MCF 10A (cell line): Measurements from ENCODE around the gene CYTH1. TPM values are rescaled to one million over a fixed set of nuclear protein-coding genes. Genes with fewer than 3 reads are reported as not detected.
"Not testable (repeated sequence)": the region's sequence is repeated elsewhere in the genome, so short reads cannot be mapped to it uniquely, and the experiment has no call there.

Experiments used
- BruUV-seq: library from RNA; stranded (reverse); fragments of 400-500 nt; replicated peaks from 2 replicates; lab custom pipeline; 2021; lab: Mats Ljungman, UMichigan
- CTCF ChIA-PET: fragments of 300-600 bp; sonication (Branson Sonifier 250); formaldehyde crosslinking; extraction: SDS; loops from one replicate; lab custom pipeline; 2021; ENCODE audit warnings: antibody characterized with exemption, inconsistent platforms; lab: Yijun Ruan, JAX
- POLR2A ChIA-PET: fragments of 300-600, 350-650 bp; sonication (Branson Sonifier 250); formaldehyde crosslinking; extraction: SDS; loops from one replicate; lab custom pipeline; 2020; ENCODE audit warnings: antibody characterized with exemption, inconsistent platforms; lab: Yijun Ruan, JAX
- DNase-seq: peaks from one replicate; pipeline ENCODE4 v3.0.0-alpha.2; 2018; ENCODE audit not compliant: unreplicated experiment
- H3K27ac Mint-ChIP-seq: one replicate; pipeline ENCODE4 v1.8.0; 2022; ENCODE audit warnings: mild to moderate bottlenecking, low read depth, mixed read lengths; ENCODE audit not compliant: unreplicated experiment
- H3K27me3 Mint-ChIP-seq: one replicate; pipeline ENCODE4 v1.8.0; 2022; ENCODE audit warnings: mixed read lengths; ENCODE audit not compliant: insufficient read depth, unreplicated experiment
- H3K36me3 Mint-ChIP-seq: one replicate; pipeline ENCODE4 v1.8.0; 2022; ENCODE audit warnings: mild to moderate bottlenecking, moderate library complexity, mixed read lengths; ENCODE audit not compliant: insufficient read depth, unreplicated experiment
- H3K4me1 Mint-ChIP-seq: one replicate; pipeline ENCODE4 v1.8.0; 2022; ENCODE audit warnings: mixed read lengths; ENCODE audit not compliant: insufficient read depth, unreplicated experiment
- H3K4me3 Mint-ChIP-seq: one replicate; pipeline ENCODE4 v1.8.0; 2022; ENCODE audit warnings: mild to moderate bottlenecking, moderate library complexity, mixed read lengths; ENCODE audit not compliant: unreplicated experiment
- H3K9me3 Mint-ChIP-seq: one replicate; pipeline ENCODE4 v1.8.0; 2022; ENCODE audit warnings: mixed read lengths; ENCODE audit not compliant: unreplicated experiment
- CTCF ChIP-seq: fragments of 200-600 bp; IDR thresholded peaks from one replicate; pipeline ENCODE4 v1.8.0; 2022; ENCODE audit warnings: antibody characterized with exemption, mild to moderate bottlenecking; ENCODE audit not compliant: unreplicated experiment
- intact Hi-C: fragments of 100-400 bp; cut with micrococcal nuclease; formaldehyde crosslinking; loops from 2 replicates; pipeline ENCODE4 v1.14.1; 2022
- total RNA-seq: library from RNA; stranded (reverse); gene quantifications from 2 replicates; pipeline ENCODE4 v1.2.3, GENCODE V29; 2022

CYTH1 gene
- total RNA-seq, 1 experiment from 2014 or later: 38.5 TPM

- peaks cover 31% of the 10 kb centered on the region for H3K36me3 Mint-ChIP-seq
- DNase-seq: no peak
- ChIA-PET CTCF (no interaction called here), POLR2A (no interaction called here)
- H3K9me3 Mint-ChIP-seq: no peaks in the 10 kb centered on the region
- intact Hi-C loops: no loop called here
- H3K27me3 Mint-ChIP-seq: no peaks in the 10 kb centered on the region
- BruUV-seq: no TSS peak
- H3K27ac Mint-ChIP-seq: no peak overlapping the region
- no peak overlapping the region for H3K4me3 Mint-ChIP-seq
- peaks cover 16% of the 10 kb centered on the region for H3K4me1 Mint-ChIP-seq
- no peak for TF ChIP-seq CTCF
Measured at GRCh38 chr17:78672871-78673371, 109.2 kb downstream of the CYTH1 start.

GRCh38 chr17:78672005-78672404 lies 110.1 kb downstream of the CYTH1 start:
- Mint-ChIP-seq H3K9me3 (no peaks in the 10 kb centered on the region), H3K27me3 (no peaks in the 10 kb centered on the region), H3K36me3 (peaks cover 27% of the 10 kb centered on the region), H3K27ac (no peak overlapping the region), H3K4me3 (no peak overlapping the region), H3K4me1 (peaks cover 16% of the 10 kb centered on the region)
- no TSS peak for BruUV-seq
- intact Hi-C loops: no loop called here
- ChIA-PET CTCF (no interaction called here), POLR2A (no interaction called here)
- no peak for DNase-seq
- no peak for TF ChIP-seq CTCF

- POLR2A ChIA-PET: not testable (repeated sequence)
Measured at GRCh38 chr17:78671726-78672001, 110.4 kb downstream of the CYTH1 start.

GRCh38 chr17:78670850-78671725 lies 111.0 kb downstream of the CYTH1 start:
- DNase-seq: no peak
- intact Hi-C loops: no loop called here
- Mint-ChIP-seq H3K36me3 (peaks cover 24% of the 10 kb centered on the region), H3K9me3 (no peaks in the 10 kb centered on the region), H3K4me3 (no peak overlapping the region), H3K27ac (no peak overlapping the region), H3K4me1 (peaks cover 25% of the 10 kb centered on the region), H3K27me3 (no peaks in the 10 kb centered on the region)
- no peak for TF ChIP-seq CTCF
- POLR2A ChIA-PET: no interaction called here
- CTCF ChIA-PET: interaction anchor here (0.6 kb wide), 1 partner anchor 192 kb away, joined by 3 read pairs; no protein-coding TSS in a partner anchor
- no TSS peak for BruUV-seq

More at GRCh38 chr17:78671726-78672001, 110.4 kb downstream of the CYTH1 start:
- H3K27me3 Mint-ChIP-seq, H3K9me3 Mint-ChIP-seq, BruUV-seq, CTCF ChIA-PET, DNase-seq, intact Hi-C loops, H3K27ac Mint-ChIP-seq, H3K4me3 Mint-ChIP-seq: not testable (repeated sequence)
- Mint-ChIP-seq H3K4me1 (peaks cover 20% of the 10 kb centered on the region), H3K36me3 (peaks cover 27% of the 10 kb centered on the region)
